Neural cell (in vitro differentiated cells): ENCODE measurements around the gene PSORS1C2.

Experiments
- MXI1 ChIP-seq: fragments of 450-650 bp; conservative IDR thresholded peaks from 2 replicates; pipeline ENCODE4 v1.6.1; 2014; ENCODE audit warnings: antibody characterized with exemption, mild to moderate bottlenecking; ENCODE audit not compliant: poor library complexity, severe bottlenecking
- RAD21 ChIP-seq: fragments of 450-650 bp; conservative IDR thresholded peaks from 2 replicates; pipeline ENCODE4 v1.6.1; 2014; ENCODE audit warnings: antibody characterized with exemption, mild to moderate bottlenecking, moderate library complexity
- TF ChIP-seq, protein P1 (sequence below): fragments of 450-650 bp; IDR thresholded peaks from 2 replicates; pipeline ENCODE4 v1.5.1; 2014; ENCODE audit warnings: antibody characterized with exemption, mild to moderate bottlenecking, moderate library complexity; ENCODE audit not compliant: poor library complexity, severe bottlenecking

GRCh38 chr6:31098449-31098938, 40.4 kb downstream of the PSORS1C2 start:
- TF ChIP-seq MXI1 (no peak), RAD21 (no peak)
- TF ChIP-seq, protein P1, sequence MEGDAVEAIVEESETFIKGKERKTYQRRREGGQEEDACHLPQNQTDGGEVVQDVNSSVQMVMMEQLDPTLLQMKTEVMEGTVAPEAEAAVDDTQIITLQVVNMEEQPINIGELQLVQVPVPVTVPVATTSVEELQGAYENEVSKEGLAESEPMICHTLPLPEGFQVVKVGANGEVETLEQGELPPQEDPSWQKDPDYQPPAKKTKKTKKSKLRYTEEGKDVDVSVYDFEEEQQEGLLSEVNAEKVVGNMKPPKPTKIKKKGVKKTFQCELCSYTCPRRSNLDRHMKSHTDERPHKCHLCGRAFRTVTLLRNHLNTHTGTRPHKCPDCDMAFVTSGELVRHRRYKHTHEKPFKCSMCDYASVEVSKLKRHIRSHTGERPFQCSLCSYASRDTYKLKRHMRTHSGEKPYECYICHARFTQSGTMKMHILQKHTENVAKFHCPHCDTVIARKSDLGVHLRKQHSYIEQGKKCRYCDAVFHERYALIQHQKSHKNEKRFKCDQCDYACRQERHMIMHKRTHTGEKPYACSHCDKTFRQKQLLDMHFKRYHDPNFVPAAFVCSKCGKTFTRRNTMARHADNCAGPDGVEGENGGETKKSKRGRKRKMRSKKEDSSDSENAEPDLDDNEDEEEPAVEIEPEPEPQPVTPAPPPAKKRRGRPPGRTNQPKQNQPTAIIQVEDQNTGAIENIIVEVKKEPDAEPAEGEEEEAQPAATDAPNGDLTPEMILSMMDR, result no peak
